Measurements from ENCODE around the gene COX6B2. TPM values are rescaled to one million over a fixed set of nuclear protein-coding genes. Genes with fewer than 3 reads are reported as not detected.

The COX6B2 gene
- total and polyA plus RNA-seq, 2 of the 13 experiments (the other 11 are each of a cell fraction or from before 2014, with no cell fraction given): 0.21 TPM; not detected in 1

- DNase-seq (ENCODE audit: low spot score): no peak
- Histone ChIP-seq H3K4me2 (ENCODE audit: low read depth, low read length) (no peak overlapping the region), H3K9ac (ENCODE audit: insufficient read depth, low read depth, low read length) (no peak overlapping the region), H3K36me3 (replicated peaks in 1 of 2; ENCODE audit: control insufficient read depth in 1 of 2, insufficient read depth in 2 of 2, low read length in 2 of 2) (no peaks in the 10 kb centered on the region), H3K27me3 (ENCODE audit: control insufficient read depth in 1 of 2, insufficient read depth in 2 of 2, low read length in 2 of 2) (peaks cover 5 to 36% of the 10 kb centered on the region in 2 experiments), H3K4me1 (ENCODE audit: insufficient read depth, low read length) (peaks cover 14% of the 10 kb centered on the region), H3K9me3 (ENCODE audit: low read length) (no peaks in the 10 kb centered on the region), H2AFZ (ENCODE audit: low read length) (no peak overlapping the region), H3K27ac (ENCODE audit: extremely low read length, insufficient read depth, low read length) (no peak overlapping the region), H4K20me1 (ENCODE audit: insufficient read depth, low read length) (no peaks in the 10 kb centered on the region), H3K4me3 (replicated peaks in 1 of 3; ENCODE audit: insufficient read depth in 1 of 3, low read depth in 2 of 3, low read length in 3 of 3) (no peak overlapping the region), H3K79me2 (ENCODE audit: insufficient read depth, low read length) (no peaks in the 10 kb centered on the region)
- intact Hi-C loops (cut with micrococcal nuclease; ENCODE audit: unreplicated experiment) (no loop called here), in situ Hi-C loops (cut with HindIII; ENCODE audit: extremely low pct_ligation_motif_present, low pct_unique_long_range_greater_than_20kb) (no loop called here)
- CTCF ChIA-PET (ENCODE audit: low intra/inter-chr PET ratio, low total read pairs): no interaction called here
- no peak for ATAC-seq
- POLR2A ChIA-PET: no interaction called here
- no peak for FAIRE-seq
- TF ChIP-seq HNRNPLL (IDR thresholded peaks at IDR 0.05; ENCODE audit: low read depth, low read length, poor library complexity, severe bottlenecking): no peak
- no peak for TF ChIP-seq ARID4A (CRISPR knock-in tag; IDR thresholded peaks at IDR 0.05; ENCODE audit: borderline replicate concordance)
- TF ChIP-seq KDM5B (CRISPR knock-in tag; IDR thresholded peaks at IDR 0.05; ENCODE audit: borderline replicate concordance): no peak
- no peak for TF ChIP-seq ZNF30 (CRISPR knock-in tag; IDR thresholded peaks at IDR 0.05)
- no peak for TF ChIP-seq KMT2A (CRISPR knock-in tag; IDR thresholded peaks at IDR 0.05)
- no peak for TF ChIP-seq HOXA3 (CRISPR knock-in tag; IDR thresholded peaks at IDR 0.05)
- no peak for TF ChIP-seq GATAD2A (CRISPR knock-in tag; IDR thresholded peaks at IDR 0.05)
- TF ChIP-seq ATF5 (CRISPR knock-in tag; IDR thresholded peaks at IDR 0.05; ENCODE audit: low read depth): no peak
- WGBS (ENCODE audit: low lambda C conversion rate): 76% methylated on average over 13 of the region's 16 CpGs
- BruUV-seq (replicated peaks): no TSS peak
These were observed 6.4 kb upstream of the COX6B2 start for GRCh38 chr19:55360902-55361301.

Measured in HepG2 (cell line).